ENCODE results near the gene PNMA6E. TPM values are rescaled to one million over a fixed set of nuclear protein-coding genes. Genes with fewer than 3 reads are reported as not detected.

PNMA6E gene
- total RNA-seq, 3 donors from 2014 or later = not detected

DNA sequence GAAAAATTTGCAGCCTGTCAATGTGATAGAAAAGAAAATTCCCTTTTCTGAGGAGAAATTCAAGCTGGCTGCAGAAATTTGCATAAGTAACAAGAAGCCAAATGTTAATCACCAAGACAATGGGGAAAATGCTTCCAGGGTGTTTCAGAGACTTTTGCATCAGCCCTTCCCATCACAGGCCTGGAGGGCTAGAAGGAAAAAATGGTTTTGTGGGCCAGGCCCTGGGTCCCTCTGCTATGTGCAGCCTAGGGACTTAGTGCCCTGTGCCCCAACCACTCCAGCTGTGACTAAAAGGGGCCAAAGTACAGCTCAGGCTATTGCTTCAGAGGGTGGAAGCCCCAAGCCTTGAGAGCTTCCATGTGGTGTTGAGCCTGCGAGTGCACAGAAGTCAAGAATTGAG lies 43.3 kb downstream of the PNMA6E start:
- no peak for ATAC-seq
- intact Hi-C loops (cut with DNase I, micrococcal nuclease) = no loop called here

GRCh38 chrX:153353416-153353815 lies 47.7 kb downstream of the PNMA6E start:
- Histone ChIP-seq H3K4me1 (ENCODE audit: low read depth) (no peaks in the 10 kb centered on the region), H3K9me3 (peaks cover 5% of the 10 kb centered on the region), H3K36me3 (ENCODE audit: low read depth) (no peaks in the 10 kb centered on the region), H3K4me3 (no peak overlapping the region)
- DNase-seq = no peak
- ATAC-seq = no peak
- TF ChIP-seq, protein P1, sequence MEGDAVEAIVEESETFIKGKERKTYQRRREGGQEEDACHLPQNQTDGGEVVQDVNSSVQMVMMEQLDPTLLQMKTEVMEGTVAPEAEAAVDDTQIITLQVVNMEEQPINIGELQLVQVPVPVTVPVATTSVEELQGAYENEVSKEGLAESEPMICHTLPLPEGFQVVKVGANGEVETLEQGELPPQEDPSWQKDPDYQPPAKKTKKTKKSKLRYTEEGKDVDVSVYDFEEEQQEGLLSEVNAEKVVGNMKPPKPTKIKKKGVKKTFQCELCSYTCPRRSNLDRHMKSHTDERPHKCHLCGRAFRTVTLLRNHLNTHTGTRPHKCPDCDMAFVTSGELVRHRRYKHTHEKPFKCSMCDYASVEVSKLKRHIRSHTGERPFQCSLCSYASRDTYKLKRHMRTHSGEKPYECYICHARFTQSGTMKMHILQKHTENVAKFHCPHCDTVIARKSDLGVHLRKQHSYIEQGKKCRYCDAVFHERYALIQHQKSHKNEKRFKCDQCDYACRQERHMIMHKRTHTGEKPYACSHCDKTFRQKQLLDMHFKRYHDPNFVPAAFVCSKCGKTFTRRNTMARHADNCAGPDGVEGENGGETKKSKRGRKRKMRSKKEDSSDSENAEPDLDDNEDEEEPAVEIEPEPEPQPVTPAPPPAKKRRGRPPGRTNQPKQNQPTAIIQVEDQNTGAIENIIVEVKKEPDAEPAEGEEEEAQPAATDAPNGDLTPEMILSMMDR (IDR thresholded peaks at IDR 0.05) = no peak
- intact Hi-C loops (cut with DNase I, micrococcal nuclease) = no loop called here

More for the DNA sequence above, 43.3 kb downstream of the PNMA6E start:
- H3K9me3 ChIP-seq = peaks cover 5% of the 10 kb centered on the region
- no peaks in the 10 kb centered on the region for H3K36me3 ChIP-seq (ENCODE audit: low read depth)
- no peak for DNase-seq
- H3K4me1 ChIP-seq (ENCODE audit: low read depth) = no peaks in the 10 kb centered on the region
- TF ChIP-seq, protein P1 (IDR thresholded peaks at IDR 0.05) = no peak
- H3K4me3 ChIP-seq = no peak overlapping the region

- intact Hi-C loops (cut with DNase I, micrococcal nuclease) = no loop called here
- H3K4me1 ChIP-seq (ENCODE audit: low read depth) = no peaks in the 10 kb centered on the region
- TF ChIP-seq, protein P1 (IDR thresholded peaks at IDR 0.05) = no peak
- DNase-seq (no peak), ATAC-seq (no peak)
- no peak overlapping the region for H3K4me3 ChIP-seq
- H3K9me3 ChIP-seq = no peaks in the 10 kb centered on the region
- no peaks in the 10 kb centered on the region for H3K36me3 ChIP-seq (ENCODE audit: low read depth)
Observed at GRCh38 chrX:153352858-153353257, 48.3 kb downstream of the PNMA6E start.

DNA sequence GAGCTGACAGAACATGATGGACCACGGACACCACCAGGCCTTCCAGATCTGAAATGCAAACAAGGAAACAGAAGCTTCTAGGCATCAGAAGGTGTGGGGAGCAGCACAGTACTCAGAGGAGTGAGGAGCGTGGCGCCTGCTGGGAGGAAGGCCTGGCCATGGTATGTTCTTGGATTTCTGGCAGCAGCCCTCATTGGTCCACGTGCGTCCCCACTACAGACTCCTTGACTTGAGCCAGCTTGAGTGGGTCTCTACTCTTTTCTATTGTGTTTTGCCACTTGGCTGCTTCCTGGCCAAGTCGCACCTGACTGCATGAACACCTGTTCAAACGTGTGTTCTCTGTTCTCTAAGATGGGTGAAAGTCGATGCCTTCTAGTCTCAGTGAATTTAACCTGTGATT lies 49.2 kb downstream of the PNMA6E start:
- TF ChIP-seq, protein P1 (IDR thresholded peaks at IDR 0.05) = no peak
- intact Hi-C loops (cut with DNase I, micrococcal nuclease) = no loop called here
- Histone ChIP-seq H3K4me3 (no peak overlapping the region), H3K9me3 (no peaks in the 10 kb centered on the region), H3K4me1 (ENCODE audit: low read depth) (no peaks in the 10 kb centered on the region), H3K36me3 (ENCODE audit: low read depth) (no peaks in the 10 kb centered on the region)
- DNase-seq (no peak), ATAC-seq (no peak)

- no peaks in the 10 kb centered on the region for H3K4me1 ChIP-seq (ENCODE audit: low read depth)
- intact Hi-C loops (cut with DNase I, micrococcal nuclease) = no loop called here
- TF ChIP-seq, protein P1 (IDR thresholded peaks at IDR 0.05) = no peak
- ATAC-seq (no peak), DNase-seq (no peak)
- H3K36me3 ChIP-seq (ENCODE audit: low read depth) = no peaks in the 10 kb centered on the region
- H3K9me3 ChIP-seq = no peaks in the 10 kb centered on the region
- H3K4me3 ChIP-seq = no peak overlapping the region
Observed at GRCh38 chrX:153349952-153350351, 51.2 kb downstream of the PNMA6E start.

DNA sequence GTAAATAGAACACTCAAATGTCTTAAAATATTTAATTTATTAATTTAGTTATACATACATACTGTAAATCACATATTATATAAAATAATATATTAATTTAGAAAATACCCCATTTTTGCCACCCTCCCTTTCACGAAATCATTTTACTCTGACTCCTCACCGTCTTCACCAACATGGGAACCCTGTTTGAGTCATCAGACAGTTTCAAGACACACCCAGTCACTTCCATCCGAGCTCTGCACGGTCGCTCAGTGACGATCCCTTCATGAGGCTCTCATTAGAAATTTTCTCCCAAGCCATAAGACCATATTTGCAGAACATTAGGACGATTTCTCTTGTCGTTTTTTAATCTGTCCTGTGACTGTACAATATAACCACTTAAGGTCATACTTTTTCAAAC lies 52.7 kb downstream of the PNMA6E start:
- DNase-seq = no peak
- intact Hi-C loops (cut with DNase I, micrococcal nuclease) = no loop called here

More for the DNA sequence above, 52.7 kb downstream of the PNMA6E start:
- Histone ChIP-seq H3K9me3 (no peaks in the 10 kb centered on the region), H3K4me1 (ENCODE audit: low read depth) (no peaks in the 10 kb centered on the region), H3K36me3 (ENCODE audit: low read depth) (no peaks in the 10 kb centered on the region), H3K4me3 (no peak overlapping the region)
- ATAC-seq = no peak
- TF ChIP-seq, protein P1 (IDR thresholded peaks at IDR 0.05) = no peak
